Measurements from ENCODE around the gene CDC7.

- no peak for TF ChIP-seq FOXK2 (IDR thresholded peaks at IDR 0.05)
- no peak for TF ChIP-seq SUZ12 (IDR thresholded peaks at IDR 0.05)
- TF ChIP-seq TARDBP (IDR thresholded peaks at IDR 0.05), result no peak
- no peak for TF ChIP-seq HDGF (IDR thresholded peaks at IDR 0.05; ENCODE audit: borderline replicate concordance)
- TF ChIP-seq FOXM1 (IDR thresholded peaks at IDR 0.05; ENCODE audit: borderline replicate concordance), result no peak
- TF ChIP-seq BHLHE40 (IDR thresholded peaks at IDR 0.05; ENCODE audit: borderline replicate concordance), result no peak
- no peak for TF ChIP-seq NFRKB (IDR thresholded peaks at IDR 0.05)
- no peak for TF ChIP-seq FOXA1 (IDR thresholded peaks at IDR 0.05)
- no peak for TF ChIP-seq ELF4 (IDR thresholded peaks at IDR 0.05)
- no peak for TF ChIP-seq SP1 (IDR thresholded peaks at IDR 0.05)
Measured at GRCh38 chr1:91476533-91477217, 24.0 kb upstream of the CDC7 start.
